ENCODE data around the gene DPF3.

The DPF3 gene

DNA sequence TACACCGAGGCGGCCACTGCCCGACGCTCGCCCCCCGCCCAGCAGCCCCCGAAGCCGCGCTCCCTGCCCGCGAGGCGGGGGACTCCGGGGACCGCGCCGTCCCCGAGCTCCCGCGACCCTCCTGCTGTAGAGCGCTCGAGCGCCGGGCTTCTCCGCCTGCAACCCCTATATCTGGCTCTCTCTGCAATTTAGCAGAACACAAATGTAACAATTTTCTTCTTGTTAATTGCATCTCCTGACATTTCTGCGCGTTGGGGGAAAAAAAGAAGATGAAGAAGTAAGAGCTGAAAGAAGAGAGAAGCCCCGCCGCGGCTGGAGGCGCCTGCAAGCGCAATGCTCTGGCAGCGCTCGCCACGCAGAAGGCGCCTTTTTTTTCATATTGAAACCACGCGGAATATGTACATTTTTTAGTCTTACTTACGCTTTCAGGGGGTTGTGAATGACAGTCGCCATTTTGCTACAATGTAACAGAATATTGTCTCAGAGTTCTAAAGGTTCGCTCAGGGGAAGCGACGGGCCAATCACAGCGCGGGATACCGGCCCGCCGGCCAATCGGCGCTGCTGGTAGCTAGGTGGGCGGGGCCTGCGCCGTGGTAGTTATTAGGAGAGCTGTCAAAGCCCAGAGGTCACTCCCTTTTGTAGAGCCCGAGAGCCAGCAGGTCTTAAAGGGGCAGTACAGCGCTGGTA, at the start of gene DPF3:
Gene DPF3, minus strand, starts transcription at position 466 of the 687 bp plus-strand sequence. Its CDS starts 13 bp downstream, at position 453.
- DNase-seq, result peak; percentile 90

DNA sequence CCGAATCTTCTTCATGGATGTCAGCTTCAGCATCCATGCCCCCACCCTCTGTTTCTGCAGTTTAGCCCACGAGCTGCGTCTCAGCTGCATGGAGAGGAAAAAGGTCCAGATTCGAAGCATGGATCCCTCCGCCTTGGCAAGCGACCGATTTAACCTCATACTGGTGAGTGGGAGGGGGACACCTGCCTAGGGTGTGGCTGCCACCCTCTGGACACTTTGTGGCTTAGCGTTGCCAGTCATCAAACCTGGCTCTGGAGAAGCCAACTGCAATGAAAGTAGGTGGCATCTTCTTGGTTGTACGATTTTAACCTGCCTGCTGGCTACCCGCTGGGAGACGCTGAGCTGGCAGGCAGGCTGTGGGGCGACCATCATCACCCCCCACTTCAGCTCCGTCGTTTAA, 49.0 kb upstream of the DPF3 start:
- DNase-seq, result no peak

DNA sequence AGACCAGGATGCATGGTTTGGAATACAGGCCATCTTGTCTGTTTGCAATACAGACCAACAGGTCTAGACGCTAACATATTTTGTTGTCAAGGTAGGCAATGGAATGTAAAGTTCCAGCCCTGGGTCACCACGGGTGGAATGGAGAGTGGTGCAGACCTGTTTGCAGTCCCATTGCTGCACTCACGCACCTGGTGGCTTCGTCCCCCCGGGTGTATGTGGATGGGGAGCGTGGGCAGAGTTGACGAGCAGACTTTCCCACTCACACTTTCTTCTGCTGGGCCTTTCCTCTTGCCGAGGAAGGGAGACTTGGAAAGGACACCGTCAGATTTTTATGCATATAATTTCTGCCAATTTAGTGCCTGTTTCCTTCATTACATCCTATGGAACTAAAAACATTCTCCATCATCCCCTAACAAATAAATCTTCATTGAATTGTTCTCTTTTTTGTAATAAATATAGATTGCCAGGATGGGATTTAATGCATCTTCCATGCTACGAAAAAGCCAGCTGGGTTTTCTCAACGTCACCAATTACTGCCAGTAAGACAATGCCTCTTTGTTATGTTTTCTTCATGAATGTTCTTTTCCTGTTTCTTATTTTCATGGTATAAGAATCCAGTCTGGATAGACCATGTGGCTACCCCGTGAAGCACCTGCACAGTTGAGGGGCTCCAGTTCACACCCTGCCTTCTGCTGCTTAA, 47.5 kb upstream of the DPF3 start:
- no peak for DNase-seq

DNA sequence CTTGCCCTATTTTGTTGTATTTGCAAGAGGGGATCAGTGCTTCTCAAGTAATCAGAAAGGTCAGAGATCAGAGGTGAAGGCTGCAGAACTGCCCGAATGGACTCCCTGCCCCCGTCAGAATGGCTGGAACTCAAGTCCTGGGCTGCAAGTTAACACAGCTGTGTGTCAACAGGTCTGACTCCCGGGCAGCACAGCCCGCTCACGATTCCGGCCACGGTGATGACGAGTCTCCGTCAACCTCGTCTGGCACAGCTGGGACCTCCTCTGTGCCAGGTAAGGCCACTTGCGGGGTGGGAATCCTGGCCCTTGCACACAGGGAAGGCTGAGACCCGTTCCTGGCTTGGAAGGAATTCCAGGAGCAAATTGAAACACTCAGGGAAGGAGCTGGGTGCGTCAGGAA, 45.7 kb upstream of the DPF3 start:
- DNase-seq, result no peak

DNA sequence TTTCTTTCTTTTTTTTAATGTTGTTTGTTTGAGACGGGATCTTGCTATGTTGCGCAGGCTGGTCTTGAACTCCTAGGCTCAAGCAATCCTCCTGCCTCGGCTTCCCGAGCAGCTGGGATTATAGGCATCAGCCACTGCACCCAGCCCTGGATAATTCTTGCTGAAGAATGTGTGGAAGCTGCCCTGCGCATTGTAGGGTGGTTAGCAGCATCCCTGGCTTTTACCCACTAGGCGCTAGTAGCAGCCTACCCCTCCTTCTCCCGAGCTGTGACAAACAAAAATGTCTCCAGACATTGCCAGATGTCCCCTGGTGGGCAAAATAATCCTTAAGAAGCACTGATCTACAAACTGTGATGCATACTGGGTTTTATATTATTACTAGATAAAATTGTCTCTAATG, 39.0 kb upstream of the DPF3 start:
- no peak for DNase-seq

DNA sequence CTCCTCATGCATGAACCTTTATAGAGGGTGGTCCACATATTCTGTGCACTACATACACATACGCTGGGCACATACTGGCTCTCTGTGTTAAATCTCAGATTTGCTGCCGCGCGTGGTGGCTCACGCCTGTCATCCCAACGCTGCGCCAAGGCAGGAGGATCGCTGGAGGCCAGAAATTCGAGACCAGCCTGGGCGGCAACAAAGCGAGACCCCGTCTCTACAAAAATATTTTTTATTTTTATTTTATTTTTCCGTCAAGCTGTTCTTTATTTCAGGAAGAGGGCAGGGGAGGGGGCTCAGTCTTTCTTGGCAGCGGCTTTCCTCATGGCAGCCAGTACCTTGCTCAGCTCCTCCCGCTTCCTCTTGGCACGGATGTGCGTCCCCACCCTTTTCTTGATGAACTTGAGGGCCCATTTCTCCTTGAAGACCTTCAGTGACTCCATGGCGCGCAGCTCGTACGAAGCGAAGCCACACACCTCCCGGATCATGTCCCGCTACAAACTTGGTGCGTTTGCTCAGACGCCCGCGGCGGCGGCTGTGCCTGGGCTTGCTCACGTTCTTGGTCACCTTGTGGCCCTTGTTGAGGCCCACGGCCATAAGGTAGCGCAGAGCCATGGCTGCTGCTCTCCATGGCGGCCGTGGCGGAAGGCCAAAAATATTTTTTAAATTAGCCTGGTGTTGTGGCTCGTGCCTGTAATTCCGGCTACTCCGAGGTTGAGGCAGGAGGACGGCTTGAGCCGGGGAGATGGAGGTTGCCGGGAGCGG, 35.6 kb upstream of the DPF3 start:
- no peak for DNase-seq

DNA sequence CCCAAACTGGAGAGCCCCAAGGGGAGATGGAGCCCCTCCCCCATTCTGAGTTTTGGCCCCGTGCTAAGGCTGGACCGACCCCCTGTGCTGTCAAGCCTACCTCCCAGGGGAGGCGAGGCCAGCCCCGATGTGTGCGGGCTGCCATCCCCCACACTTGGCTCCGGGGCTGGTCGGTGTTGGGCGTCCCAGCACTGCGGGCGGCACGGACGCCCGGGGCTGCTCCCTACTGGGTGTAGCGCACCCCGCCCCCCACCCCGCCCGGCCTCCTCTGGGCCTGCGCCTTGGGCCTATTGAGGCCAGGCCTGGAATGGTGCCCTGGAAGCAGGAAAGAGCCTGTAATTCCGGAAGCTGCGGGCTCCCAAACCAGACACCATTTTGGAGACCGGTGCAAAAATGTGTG, 35.0 kb upstream of the DPF3 start:
- DNase-seq, result no peak

DNA sequence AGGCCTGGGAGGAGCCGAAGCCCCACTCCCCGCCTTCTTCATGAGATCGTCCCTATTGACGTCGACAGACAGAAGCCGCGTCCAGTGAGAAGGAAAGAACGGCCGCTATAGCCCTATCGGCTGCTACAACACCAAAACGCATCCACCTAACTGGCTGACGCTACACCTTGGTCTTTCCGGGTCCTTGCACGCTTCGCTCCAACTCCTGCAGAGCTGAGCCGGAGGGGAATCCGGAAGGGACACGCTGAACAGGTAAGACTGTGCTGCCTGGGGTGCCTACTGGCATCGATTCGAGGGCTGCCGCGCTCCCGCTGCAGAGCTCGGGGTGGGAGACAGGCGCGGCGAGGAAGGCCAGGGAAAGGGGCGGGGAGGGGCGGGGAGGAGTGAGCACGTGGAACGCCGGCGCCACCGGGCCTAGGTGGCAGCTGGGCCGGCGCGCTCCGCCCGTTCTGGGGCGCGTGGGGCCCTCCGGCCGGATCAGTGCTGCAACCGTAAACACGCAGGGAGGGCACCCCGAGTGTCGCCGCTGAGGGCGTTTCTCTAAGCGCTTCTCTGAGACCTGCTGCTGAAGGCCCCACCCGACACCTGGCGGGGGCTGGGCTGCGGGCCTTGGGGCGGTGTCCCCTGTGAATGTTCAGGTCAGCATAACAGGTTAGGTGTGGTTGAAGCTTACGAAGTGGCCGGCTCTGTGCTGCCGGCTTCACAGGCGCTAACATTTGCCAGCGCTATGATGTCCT, 32.6 kb upstream of the DPF3 start, which contains the start of gene DCAF4:
Gene DCAF4, plus strand, starts transcription at position 173 of the 737 bp plus-strand sequence. CDS start 11,515 bp downstream, outside the sequence.
- peak; percentile 94 to 95 for DNase-seq

DNA sequence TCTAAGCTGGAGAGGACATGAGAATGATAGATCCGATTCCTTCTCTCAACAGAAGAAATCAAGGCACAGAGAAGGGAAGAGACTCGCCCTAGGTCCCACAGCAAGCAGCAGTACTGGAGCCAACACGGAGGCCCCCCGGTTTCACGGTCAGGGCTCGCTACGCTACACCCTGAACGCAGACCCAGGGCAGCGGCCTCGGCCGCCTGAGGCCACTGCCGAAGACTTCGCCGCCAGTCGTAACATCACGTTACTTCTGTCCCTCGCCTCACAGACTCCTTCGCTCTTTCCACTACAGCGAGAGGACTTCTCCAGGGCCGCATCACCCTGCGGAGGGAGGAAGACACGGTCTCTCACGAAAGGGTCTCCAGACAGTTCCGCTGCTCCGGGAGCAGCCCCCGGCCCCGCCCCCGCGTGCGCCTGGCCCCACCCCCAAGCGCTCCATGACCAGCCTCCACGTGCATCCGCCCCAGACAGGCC, 32.0 kb upstream of the DPF3 start:
- no peak for DNase-seq

DNA sequence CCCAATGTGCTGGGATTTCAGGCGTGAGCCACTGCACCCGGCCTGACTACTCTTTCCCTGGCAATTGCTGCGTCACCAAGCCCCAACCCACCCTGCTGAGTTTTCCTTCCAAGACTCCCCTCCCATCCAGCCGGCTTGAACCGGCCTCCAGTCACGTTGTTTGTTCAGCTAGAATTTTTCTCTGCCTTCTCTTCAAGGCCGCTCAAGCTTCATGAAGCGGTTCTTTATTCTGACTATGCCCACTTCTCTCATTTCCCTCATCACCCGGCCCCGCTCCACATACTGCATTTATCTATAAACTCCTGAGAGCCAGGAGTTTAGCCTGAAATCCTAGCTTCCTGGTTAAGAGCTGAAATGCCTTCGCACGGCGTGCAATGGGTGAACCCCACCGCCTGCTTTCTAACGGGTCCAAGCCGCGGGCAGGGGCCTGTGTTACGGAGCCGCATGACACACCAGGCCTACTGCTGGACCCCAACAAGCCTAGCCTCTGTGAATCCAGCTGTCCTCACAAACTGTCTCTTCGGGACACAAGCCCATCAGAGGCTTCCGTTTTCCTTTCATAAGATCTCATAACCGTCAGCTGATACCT, 31.4 kb upstream of the DPF3 start:
- DNase-seq, result no peak

DNA sequence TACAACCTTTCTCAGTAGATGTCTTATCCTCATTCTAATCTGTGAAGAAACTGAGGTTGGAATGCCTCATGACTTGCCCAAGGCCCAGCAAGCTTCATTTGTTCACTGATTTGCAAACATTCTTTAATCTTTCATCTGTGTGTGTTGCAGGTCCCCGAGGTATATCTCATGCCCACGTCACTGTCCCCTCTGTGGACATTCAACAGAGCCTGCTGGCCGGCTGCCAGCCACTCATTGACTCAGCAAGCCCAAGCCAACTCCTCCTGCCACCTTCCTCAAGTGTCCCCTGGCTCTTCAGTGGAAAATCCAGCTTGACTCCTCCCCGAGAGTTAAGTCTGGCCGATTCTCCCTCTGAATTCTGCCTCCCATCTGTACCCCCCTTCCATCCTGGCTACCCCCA, 30.4 kb upstream of the DPF3 start:
- DNase-seq, result no peak

DNA sequence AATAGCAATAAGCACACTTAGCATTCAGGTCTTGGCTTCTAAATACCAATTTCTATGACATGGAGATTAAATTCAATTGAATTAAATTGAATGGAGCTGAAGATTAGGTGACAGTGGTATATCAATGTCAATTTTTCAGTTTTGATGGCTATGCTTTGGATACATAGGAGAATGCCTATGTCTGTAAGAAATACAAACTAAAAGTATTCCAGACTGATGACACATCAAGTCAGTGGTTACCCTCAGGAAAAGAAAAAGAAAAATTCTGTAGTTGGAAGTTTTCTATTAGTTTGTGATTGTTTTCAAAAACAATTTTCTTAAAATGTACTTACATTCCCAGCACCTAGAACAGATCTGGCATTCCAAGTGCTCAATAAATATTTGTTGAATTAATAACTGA, 27.5 kb upstream of the DPF3 start:
- no peak for DNase-seq

DNA sequence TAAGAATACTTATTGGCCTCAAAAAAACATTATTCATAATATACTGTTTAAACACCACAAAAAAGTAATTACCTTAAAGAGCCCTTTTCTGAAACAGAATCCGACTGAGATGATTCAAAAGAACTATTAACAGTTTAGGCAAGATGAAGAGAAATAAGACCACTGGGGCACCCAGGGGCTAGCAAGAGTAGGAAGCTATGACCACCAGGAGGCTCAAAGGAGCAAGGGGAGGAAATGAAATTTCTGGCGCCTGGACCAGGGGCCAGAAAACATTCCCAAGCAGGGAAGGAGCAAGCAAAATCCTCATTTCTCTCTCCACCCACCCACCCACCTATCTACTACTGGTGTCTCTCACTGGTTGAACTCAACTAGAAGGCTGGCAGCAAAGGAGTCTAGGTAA, 26.1 kb upstream of the DPF3 start:
- DNase-seq, result no peak

DNA sequence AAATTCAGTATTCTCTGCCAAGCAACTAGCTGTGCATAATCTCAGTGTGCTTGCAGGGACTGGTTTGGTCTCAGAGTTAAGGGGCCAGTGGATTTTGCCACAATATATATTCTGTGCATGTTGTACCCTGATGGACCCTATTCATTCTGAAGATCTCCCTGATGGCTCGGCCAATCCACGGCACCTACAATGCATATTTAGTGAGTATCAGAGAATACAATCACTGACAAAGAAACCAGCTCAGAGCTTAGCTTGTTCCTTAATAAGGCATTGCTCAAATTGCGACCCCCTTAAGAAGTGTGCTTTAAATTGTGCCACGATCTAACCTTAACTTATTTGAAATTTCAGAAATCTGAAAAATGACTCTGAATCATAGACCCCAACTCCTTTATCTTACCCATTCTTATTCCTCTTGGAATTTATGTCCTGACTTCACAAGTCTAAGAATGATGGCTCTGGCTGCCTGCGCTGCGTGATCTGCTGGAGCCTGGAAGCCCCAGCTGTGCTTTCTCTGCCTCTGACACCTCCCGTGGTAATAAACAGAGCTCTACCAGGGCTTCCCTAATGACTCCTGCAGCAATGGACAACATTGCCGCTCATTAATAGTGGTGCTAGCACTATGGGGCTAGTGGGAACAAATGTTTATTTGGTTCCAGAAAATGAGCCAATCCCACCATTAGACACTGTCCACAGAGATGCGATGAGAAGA, 23.3 kb upstream of the DPF3 start:
- no peak for DNase-seq

DNA sequence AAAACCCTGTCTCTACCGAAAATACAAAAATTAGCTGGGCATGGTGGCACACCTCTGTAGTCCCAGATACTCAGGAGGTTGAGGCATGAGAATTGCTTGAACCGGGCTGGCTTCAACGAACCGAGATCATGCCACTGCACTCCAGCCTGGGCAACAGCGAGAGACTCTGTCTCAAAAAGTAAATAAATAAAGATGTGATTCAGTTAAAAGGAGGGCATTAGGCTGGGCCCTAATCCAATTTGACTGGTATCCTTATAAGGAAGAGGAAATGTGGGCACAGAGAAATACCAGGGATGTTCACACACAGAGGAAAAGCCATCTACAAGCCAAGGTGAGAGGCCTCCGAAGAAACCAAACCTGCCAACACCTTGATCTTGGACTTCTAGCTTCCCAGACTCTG, 22.3 kb upstream of the DPF3 start:
- no peak for DNase-seq

DNA sequence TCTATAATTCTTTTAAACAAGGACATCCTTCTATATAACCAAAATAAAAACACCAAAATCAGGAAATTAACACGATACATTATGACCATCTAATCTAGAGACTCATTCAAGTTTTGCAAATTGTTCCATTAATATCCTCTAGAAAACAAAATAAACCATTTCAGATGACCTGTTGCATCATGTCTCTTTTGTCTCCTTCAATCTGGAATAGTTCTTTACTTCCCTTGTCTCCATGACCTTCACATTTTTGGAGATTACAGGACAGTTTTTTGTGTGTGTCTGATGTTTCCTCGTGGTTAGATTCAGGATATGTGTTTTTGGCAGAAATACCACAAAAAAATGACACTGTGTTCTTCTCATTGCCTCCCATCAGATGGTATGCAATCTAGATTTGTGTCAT, 19.9 kb upstream of the DPF3 start:
- DNase-seq, result no peak

DNA sequence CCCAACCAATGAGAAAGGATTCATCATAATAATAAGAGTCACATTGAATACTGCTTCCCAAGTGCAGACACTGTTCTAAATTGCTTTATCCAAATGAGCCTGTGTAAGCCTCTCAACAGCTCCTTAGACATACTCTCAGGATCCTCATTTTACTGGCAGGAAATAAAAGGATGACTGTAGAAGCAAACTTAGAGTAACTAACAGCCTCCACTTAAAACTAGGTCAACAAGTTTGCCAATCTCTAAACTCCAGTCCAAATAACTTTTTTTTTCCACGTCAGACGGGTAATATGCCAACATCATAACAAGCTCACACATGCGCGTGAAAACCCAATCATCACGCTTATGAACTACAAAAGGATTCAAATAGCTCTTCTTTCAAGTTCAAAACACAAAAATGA, 15.3 kb upstream of the DPF3 start:
- DNase-seq, result no peak

DNA sequence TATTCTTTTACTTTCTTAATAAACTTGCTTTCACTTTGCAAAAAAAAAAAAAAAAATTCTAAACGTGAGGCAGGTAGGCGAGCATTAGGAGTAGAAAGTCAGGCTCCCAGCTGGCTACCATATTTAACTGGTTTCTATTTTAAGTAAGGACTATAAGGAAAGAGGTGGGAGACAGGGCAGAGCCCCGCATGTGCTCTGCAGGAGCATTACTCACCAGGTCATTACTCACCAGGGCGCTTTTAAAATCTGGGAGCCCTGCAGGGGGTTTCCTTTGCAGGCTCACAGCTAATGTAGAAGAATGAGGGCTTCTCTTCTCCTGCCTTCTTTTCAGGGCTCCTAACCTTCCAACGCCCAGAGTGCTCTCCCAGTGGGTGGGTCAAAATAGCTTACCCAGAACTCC, 14.0 kb upstream of the DPF3 start:
- no peak for DNase-seq

DNA sequence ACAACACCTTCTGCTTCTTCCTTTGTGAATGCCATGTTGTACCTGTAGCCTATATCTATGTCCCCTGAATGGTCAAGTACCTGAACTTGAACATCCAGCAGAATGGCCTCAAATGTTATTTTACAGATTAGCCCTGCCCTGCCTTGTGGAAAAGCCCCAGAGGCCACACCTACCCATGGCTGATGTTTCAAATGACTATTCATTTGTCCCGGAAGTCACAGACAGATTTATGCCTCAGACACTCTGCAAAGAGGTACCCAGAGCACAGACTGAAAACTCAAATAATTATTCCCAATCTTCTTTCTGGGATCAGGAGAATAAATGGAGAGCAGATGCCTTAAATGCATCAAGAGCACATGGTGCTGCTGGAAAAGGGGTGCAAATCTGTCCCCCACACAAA, 13.0 kb upstream of the DPF3 start:
- DNase-seq, result no peak

DNA sequence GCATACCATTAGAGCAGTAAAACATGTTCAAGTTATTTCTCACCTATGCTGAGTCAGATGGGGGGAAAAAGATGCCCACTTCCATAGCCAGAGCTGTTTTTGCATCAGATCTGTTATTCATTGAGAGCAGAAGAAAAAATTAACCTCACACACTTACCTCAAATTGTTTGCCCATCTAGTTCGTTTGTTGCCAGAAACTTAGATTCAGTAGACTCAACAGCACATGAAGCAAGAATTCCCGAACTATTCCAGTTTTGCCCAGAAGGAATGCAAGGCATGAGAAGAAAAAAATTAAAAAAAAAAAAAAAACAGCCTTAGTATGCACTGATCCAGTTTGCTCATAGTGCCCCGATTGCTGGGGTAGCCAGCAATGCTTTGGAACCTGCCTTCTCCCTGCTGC, 12.4 kb upstream of the DPF3 start:
- no peak for DNase-seq

DNA sequence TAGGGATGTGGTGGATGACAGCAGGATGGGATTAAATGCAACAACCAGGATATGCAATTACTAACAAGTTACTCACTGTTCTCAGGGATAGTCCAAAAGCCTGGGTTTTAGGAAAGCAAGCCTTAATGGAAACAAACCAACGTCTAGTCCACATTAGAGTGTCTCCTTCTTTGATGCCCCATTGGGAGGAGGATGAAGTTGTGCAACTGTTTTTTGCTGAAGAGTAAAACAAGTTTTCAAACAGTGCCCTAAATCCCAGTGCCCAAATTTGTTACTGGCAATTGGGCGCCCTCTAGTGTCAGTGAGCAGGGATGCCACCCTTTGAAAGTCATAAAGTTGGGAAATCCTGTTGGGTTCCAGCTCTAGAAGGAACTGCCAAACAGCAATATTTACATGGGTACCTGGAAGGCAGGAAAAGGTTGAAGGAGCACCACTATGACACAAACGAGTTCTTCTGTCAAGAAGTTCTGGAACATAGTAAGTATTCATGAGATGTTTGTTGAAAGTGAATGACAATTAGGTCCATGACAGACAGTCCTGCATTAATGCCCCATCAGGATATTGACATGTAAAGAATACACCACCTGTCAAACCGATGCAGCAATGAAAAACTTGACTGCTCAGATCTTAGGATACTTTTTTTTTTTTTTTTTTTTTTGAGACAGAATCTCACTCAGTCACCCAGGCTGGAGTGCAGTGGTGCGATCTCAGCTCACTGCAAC, 11.1 kb upstream of the DPF3 start:
- peak; percentile 51 to 52 for DNase-seq
